Jurkat, Clone E6-1 (cell line): Measurements from ENCODE around the gene CMTM6. TPM values are rescaled to one million over a fixed set of nuclear protein-coding genes. Genes with fewer than 3 reads are reported as not detected.
"Not testable (repeated sequence)": the region's sequence is repeated elsewhere in the genome, so short reads cannot be mapped to it uniquely, and the experiment has no call there.

Experiments used
- DNase-seq: peaks from one replicate; pipeline ENCODE4 v3.0.0-alpha.2; 2011; ENCODE audit warnings: low read depth, low spot score
- H3K4me3 ChIP-seq: 2 replicates; pipeline ENCODE4 v1.5.1; 2011; ENCODE audit warnings: mild to moderate bottlenecking, low read length, control low read depth, moderate library complexity
- polyA plus RNA-seq: library from polyadenylated mRNA; unstranded; fragments of >200 nt; gene quantifications from one replicate; pipeline ENCODE4 v1.2.1, GENCODE V29; 2012; ENCODE audit warnings: missing spikeins; ENCODE audit not compliant: insufficient read length, insufficient read depth

Gene CMTM6, protein sequence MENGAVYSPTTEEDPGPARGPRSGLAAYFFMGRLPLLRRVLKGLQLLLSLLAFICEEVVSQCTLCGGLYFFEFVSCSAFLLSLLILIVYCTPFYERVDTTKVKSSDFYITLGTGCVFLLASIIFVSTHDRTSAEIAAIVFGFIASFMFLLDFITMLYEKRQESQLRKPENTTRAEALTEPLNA
- polyA plus RNA-seq, result 25.4 TPM

DNA sequence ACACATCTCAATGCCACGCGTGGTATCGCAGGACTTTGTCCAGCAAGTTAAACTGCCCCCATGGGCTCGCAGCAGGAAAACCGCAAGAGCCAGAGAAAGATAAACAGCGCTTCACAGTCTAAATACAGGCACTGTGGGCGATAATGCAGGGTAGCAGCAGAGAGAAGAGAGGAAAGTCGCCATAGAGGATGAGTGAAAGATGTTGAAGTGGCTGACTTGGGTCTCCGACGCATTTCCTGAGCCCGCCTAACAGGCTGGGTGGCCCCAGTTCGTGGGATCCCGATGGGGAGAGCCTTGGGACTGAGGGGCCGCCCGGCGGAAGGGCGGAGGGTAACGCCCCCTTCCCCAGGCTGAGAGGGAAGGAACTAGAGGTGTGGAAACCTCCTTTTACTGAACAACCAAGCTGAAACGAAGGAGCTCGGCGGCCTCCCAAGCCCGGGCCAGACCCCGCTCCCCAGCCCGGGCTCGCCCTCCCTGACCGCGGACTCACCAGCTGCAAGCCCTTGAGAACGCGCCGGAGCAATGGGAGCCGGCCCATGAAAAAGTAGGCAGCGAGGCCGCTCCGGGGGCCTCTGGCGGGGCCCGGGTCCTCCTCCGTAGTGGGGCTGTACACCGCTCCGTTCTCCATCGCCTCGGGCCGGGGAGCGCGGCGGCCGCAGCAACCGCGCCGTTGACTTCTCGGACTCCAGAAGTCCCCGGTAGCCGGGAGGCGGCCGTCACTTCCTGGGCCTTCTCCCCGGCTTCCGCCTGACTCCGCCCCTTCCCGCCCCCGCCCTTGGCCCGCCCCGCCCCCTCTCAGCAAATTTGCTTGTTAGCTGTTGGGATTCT lies at the start of gene CMTM6:
CMTM6 (minus strand) TSS at position 735 of the 828 bp plus-strand sequence; CDS start at position 628, 107 bp downstream.
- peak; percentile 40 for DNase-seq
- peak within 1 kb of the TSS; percentile 63 for H3K4me3 ChIP-seq

DNA sequence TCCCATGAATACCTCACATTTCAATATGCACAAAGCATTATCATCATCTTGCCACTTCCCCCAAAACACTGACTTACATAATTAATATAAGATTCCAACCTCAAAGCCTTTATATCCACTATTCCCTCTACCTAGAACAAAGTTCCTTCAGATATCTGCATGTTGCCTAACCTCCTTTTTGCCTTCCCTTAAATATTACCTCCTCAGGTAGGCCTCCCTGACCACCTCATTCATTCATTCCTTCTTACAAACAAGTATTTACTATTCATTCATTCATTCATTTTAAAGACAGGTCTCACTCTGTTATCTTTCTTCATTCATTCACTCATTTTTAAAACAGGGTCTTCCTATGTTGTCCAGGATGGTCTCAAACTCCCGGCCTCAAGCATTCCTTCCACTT lies 49.4 kb upstream of the CMTM6 start:
- no peak for DNase-seq
- H3K4me3 ChIP-seq, result no peak overlapping the region

DNA sequence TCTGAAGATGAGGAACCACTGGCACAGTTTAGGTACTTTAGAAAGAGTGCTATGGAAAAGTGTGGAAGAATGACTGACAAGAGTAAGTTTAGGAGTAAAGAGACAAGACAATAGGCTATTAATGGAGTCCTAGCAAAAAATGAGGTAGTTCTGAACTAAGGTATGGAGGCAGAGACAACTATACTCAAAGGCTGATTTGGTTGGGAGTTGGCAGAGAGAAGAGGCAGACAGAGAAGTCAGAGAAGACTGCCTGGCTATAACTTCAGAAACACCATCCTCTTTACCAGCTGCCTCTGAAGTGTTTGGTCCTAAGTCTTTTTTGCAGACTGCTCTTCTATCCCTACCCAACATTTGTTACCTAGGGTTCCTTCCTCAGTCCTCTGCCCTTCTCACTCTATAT lies 48.8 kb upstream of the CMTM6 start:
- H3K4me3 ChIP-seq, result no peak overlapping the region
- DNase-seq, result no peak

DNA sequence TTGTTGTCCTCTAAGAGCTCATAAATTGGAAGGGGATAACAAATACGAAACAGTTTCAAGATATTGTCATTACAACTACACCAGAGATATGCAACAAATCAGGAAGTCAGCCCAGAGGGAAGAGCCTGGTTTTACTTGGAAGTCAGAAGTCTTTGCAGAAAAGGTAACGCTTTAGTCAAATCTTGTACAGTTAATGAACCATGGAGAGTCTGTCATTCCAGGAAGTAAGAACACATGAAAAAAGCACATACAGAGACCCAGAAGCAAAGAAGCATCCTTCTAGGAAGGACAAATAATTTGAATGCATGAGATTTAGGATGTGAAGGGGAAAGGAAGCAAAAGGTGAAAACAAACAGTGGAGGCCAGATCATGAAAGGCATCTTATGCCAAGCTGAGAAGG lies 48.4 kb upstream of the CMTM6 start:
- DNase-seq, result no peak
- no peak overlapping the region for H3K4me3 ChIP-seq

DNA sequence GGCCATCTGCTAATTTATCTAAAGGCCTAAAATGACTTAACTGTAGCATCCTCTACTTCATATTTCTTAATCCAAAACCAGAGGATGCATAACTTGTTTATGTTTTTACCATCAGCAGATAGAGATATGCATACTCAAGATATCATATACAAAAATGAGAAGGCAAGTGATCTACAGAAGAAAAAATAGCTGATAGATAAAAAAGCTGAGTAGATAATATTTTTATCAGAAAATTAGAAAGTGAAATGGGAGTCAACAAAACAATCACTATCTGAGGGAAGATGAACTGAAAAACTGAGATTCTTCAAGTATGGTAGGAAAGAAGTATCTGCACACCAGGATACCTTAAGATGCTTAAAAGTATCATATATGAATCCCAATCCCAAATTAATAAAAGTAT lies 42.7 kb upstream of the CMTM6 start:
- DNase-seq, result no peak
- no peak overlapping the region for H3K4me3 ChIP-seq

DNA sequence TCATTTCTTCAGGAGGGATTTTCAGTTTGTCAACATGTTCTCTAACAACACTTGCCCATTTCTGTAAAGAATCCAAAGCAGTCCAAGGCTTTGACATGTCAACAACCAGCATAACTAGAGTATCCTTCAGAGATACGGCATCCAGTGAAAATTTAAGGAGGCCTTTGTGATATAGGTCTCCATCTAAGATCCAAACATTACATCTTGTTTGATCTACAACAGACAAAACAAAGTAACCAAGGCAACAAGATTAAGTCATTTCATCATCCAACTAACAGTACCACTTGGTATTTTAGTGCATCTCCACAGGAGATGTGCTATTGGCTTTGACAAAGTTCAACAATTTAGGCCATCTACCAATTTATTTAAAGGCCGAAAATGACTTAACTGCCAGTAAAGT lies 42.2 kb upstream of the CMTM6 start:
- no peak overlapping the region for H3K4me3 ChIP-seq
- no peak for DNase-seq

DNA sequence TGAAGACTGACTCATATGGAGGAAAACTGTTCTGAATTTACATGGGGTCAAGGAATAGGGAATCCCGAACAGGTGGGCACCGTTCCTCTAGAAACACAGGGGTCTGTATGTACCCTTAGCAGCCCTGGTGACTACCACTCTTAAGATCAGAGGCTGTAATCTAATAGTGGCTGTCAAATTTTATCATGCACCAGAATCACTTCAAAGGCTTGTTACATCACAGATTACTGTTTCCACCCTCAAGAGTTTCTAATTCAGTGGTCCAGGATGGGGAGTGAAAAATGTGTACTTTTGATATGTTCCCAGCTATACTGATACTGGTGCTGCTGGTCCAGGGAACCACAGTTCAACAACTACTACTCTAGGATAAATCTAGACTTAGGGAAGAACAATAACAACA lies 40.2 kb upstream of the CMTM6 start:
- no peak overlapping the region for H3K4me3 ChIP-seq
- no peak for DNase-seq

DNA sequence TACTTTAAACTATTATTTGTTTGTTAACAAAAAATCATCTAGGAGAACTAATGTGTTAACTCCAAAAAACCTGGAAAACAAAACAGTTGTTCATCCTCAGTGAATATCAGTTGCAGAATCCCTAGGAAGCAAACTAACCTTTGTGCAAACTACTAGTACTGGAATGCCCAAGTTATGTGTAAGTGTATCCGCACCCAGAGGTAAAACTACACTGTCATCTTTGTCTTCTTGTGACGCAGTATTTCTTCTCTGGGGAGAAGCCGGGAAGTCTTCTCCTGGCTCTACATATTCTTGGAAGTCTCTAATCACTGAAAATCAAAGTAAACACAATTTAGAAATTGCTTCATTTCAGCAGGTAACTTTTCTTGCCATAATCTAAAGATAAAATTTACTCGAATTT lies 38.2 kb upstream of the CMTM6 start:
- DNase-seq, result no peak
- H3K4me3 ChIP-seq, result no peak overlapping the region

DNA sequence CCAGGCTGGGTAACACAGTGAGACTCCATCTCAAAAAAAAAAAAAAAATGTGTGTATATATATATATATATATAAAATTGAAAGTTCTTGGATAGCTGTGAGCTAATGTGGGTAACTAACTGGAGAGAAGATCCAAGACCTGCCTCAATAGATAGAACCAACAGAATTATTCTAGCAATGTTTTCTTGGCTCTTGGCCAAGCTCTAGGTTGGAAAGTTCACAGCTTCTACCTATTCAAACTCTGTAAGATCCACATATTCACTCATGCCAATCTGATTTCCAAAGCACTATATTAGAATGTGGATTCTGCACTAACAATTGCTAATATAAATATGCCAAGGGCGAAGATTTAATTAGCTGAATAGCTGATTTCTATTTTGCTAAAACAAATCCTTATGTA lies 29.8 kb upstream of the CMTM6 start:
- DNase-seq, result no peak
- H3K4me3 ChIP-seq, result no peak overlapping the region

DNA sequence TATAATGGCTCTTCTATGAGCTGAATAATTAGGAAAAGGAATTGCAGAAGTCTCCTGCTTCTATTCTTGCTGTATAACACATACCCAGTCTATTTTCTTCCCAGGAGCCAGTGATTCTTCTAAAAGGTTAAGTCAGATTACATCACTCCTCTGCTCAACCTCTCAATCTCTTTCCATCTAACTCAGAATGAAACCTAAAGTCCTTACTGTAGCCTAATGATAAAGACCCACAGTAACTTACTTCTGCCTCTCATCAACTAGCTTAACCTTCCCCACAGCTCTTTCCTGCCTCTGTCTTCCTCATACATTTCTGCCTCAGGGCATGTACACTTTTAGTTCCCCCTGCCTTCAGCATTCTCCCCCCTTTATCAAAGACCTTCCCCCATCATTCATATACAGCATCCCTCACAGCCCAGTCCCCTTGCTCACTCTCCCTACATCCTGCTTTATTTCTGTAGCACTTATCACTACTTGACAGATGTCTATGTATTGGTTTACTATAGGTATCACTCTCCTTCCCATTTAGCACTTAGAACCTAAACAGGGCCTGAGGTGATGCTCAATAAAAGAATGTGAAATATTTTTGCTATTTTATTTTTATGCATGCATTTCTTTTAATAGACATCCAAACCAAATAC lies 28.5 kb upstream of the CMTM6 start:
- H3K4me3 ChIP-seq, result no peak overlapping the region
- no peak for DNase-seq

DNA sequence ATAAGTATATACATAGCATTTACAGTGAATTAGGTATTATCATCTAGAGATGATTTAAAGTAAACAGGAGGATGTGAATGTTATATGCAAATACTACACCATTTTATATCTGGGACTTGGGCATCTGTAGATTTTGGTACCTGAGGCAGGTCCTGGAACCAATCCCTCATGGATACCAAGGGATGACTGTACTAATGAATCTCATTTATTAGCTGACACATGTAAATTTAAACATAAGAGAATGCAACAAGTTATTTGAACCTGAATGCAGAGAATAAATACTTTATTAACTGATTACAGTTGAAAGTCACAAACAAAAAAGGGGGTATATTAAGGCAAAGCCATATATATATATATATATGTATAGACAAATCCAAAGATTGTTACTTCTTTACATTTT lies 23.1 kb upstream of the CMTM6 start:
- H3K4me3 ChIP-seq, result no peak overlapping the region
- no peak for DNase-seq

DNA sequence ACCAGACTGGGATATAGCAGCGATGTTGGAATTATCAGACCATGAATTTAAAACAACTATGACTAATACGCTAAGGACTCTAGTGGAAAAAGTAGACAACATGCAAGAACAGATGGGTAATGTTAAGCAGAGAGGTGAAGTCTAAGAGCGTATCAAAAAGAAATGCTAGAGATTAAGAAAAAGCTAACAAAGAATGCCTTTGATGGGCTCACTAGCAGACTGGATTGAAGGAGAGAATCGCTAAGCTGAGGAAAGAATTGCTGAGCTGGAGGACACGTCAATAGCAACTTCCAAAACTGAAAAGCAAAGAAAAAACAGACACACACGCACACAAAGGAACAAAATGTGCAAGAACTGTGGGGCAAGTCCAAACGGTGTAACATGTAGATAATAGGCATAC lies 20.0 kb upstream of the CMTM6 start:
- no peak for DNase-seq
- H3K4me3 ChIP-seq, result no peak overlapping the region

DNA sequence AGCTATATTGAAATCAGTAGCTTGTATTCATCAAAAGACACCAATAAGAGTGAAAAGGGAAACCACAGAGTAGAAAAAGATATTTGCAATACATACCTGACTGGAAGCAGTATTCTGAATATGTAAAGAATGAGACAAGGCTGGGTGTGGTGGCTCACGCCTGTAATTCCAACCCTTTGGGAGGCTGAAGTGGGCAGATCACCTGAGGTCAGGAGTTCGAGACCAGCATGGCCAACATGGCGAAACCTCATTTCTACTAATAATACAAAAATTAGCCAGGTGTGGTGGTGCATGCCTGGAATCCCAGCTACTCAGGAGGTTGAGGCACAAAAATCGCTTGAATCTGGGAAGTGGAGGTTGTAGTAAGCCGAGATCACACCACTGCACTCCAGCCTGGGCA lies 16.3 kb upstream of the CMTM6 start:
- H3K4me3 ChIP-seq, DNase-seq: not testable (repeated sequence)

DNA sequence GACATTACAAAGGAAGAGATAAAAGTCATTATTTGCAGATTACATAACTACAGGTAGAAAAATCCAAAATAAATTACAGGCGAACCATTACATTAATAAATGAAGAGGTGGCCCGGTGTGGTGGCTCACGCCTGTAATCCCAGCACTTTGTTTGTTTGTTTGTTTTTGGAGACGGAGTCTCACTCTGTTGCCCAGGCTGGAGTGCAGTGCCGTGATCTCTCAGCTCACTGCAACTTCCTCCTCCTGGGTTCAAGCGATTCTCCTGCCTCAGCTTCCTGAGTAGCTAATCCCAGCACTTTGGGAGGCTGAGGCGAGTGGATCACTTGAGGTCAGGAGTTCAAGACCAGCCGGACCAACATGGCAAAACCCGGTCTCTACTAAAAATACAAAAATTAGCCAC lies 14.1 kb upstream of the CMTM6 start:
- H3K4me3 ChIP-seq, DNase-seq: not testable (repeated sequence)

DNA sequence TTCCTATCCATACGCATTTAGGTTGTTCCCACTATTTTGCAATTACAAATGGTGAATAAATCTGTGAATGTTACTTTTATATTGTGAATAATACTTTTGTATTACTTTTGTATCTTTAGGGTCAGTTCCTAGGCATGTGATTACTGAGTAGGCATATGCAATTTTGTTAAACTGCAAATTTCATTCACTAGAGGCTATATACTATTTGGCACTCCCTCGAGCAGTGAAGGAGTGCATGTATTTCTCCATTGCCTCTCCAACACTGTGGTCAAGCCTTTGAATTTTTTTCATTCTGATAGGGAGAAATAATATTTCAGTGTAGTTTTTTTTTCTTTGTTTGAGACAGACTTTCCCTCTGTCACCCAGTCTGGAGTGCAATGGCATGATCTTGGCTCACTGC lies 8.4 kb upstream of the CMTM6 start:
- DNase-seq, result no peak
- H3K4me3 ChIP-seq, result no peak overlapping the region

DNA sequence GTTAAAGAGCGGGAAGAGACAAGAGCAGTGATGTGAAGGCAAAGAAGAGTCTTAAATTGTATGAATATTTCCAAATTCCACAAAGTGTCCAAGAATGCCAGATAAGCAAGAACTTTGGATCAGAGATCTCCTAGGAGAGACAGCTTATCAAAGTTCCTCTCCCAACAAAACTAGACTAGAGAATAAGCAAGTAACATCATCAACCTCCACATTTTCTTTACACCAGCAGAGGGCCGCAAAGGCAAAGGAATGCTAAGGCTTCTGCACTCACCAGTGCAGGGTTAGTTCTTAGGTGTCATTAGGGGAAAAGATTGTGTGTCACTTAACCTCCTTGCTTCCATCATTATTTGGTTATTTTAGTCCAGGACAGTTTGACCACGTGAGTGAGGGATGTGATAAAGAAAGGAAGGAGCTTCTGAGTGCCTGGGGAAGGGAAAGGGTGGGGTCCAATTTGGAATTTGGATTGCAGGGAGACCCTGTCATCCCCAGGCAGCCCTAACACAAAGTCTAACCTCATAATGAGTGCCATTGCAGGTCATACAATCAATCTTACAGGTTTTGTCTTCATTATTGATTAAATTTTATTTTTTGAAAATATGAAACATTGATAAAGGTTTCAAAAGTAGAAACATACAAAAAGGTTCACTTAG lies 7.5 kb upstream of the CMTM6 start:
- H3K4me3 ChIP-seq, result no peak overlapping the region
- DNase-seq, result peak; percentile 59

DNA sequence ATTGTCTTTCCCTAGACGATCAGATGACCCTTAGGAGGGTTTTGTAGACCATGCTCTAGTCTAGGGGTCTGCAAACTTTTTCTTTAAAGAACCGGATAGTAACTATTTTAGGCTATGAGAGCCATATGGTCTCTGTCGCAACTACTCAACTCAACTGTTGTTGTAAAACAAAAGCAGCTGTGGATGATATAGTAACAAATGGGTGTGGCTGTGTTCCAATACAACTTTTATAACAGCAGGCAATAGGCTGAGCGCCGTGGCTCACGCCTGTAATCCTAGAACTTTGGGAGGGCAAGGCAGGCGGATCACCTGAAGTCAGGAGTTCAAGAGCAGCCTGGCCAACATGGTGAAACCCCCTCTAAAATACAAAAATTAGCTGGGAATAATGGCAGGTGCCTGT lies 6.1 kb upstream of the CMTM6 start:
- DNase-seq, result no peak
- H3K4me3 ChIP-seq, result no peak overlapping the region

DNA sequence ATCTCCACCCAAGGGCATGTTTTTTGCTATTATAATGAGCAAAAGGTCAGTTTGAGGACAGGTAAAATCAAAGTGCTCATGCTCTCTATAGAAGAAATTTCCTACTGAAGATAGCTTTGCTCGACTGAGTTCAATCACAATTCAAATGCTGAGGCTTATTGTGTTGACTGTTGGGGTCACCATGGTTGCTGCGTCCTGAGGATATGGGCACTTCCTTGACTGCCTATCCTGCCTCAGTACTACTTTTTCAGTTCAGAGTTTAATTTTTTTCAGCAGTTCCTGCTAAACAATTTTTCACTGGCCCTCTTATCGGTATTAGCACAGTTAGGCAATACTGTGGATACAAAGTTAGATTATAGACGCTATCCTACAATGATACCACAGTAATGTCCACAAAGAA lies 3.8 kb upstream of the CMTM6 start:
- no peak overlapping the region for H3K4me3 ChIP-seq
- DNase-seq, result no peak

DNA sequence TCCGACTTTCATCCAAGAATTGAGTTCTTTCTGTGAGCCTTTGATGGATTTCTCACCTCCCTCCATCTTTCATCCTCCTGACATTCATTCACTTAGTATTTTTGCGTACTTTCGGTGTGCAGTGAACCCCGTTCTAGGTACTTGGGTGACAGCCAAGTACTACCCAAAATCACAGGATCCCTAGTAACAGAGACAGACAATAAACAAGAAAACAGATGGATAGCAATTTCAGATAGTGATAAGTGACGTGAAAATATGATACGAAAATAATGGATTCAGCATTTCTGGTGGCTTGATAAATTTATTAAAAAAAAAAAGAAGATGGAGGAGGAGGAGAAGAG lies 264 bp upstream of the CMTM6 start:
- DNase-seq, result no peak

DNA sequence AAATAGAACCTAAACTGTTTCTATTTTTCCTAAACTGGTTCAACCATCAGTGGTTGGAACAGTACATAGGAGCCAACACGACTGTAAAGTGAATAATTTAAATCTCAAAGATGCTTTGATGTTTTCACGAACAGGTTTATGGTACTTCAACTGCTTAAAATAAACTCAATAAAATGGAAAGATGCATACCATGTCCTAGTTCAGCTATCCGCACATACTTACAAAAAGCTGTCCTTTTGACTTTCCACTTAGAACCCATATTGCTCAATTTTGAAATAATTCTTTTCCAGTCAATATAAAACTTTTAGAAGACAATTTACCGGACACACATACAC lies 902 bp downstream of the CMTM6 start:
- H3K4me3 ChIP-seq, result peak overlapping the region; percentile 63
- DNase-seq, result no peak

More for the DNA sequence above, 264 bp upstream of the CMTM6 start:
- peak overlapping the region; percentile 63 for H3K4me3 ChIP-seq
